GM23338 (cell line): ENCODE measurements around the gene ICAM3. TPM values are rescaled to one million over a fixed set of nuclear protein-coding genes. Genes with fewer than 3 reads are reported as not detected.
A peak's percentile ranks its signal among the peaks of the same experiment; 100 is the strongest.

Experiments
- ATAC-seq: fragments of 200-7000 bp; cut with Tn5 transposase; 3 replicates; pipeline ENCODE4 v1.9.1; 2020
- DNase-seq: peaks from one replicate; pipeline ENCODE4 v3.0.0-alpha.2; 2015; ENCODE audit warnings: low spot score
- H2AFZ ChIP-seq: fragments of 200-600 bp; sonication (generic); 2 replicates; pipeline ENCODE4 v1.8.0; 2016; ENCODE audit warnings: antibody characterized with exemption, mild to moderate bottlenecking, moderate library complexity
- H3F3A ChIP-seq: fragments of 200-600 bp; sonication (generic); replicated peaks from 2 replicates; pipeline ENCODE4 v1.8.0; 2017; ENCODE audit warnings: antibody characterized with exemption, mixed run types, low read depth
- H3K27ac ChIP-seq: fragments of 200-600 bp; sonication (generic); 2 replicates; pipeline ENCODE4 v1.6.1; 2016; ENCODE audit warnings: low read depth
- H3K27me3 ChIP-seq: fragments of 200-600 bp; sonication (generic); 2 replicates; pipeline ENCODE4 v1.8.0; 2016; ENCODE audit warnings: mild to moderate bottlenecking, mixed run types, moderate library complexity; ENCODE audit not compliant: insufficient read depth
- H3K36me3 ChIP-seq: fragments of 200-600 bp; sonication (generic); 2 replicates; pipeline ENCODE4 v1.8.0; 2016; ENCODE audit warnings: mild to moderate bottlenecking; ENCODE audit not compliant: insufficient read depth
- H3K4me1 ChIP-seq: fragments of 200-600 bp; sonication (generic); 2 replicates; pipeline ENCODE4 v1.8.0; 2016; ENCODE audit warnings: mild to moderate bottlenecking, moderate library complexity; ENCODE audit not compliant: insufficient read depth
- H3K4me2 ChIP-seq: fragments of 200-600 bp; sonication (generic); 2 replicates; pipeline ENCODE4 v1.7.1; 2017; ENCODE audit warnings: mixed run types
- H3K4me3 ChIP-seq: fragments of 200-600 bp; sonication (generic); 2 replicates; pipeline ENCODE4 v1.6.1; 2016; ENCODE audit warnings: mixed run types
- H3K79me2 ChIP-seq: fragments of 200-600 bp; sonication (generic); replicated peaks from 2 replicates; pipeline ENCODE4 v1.8.0; 2017; ENCODE audit warnings: mild to moderate bottlenecking; ENCODE audit not compliant: insufficient read depth
- H3K9me2 ChIP-seq: fragments of 200-600 bp; sonication (generic); 2 replicates; pipeline ENCODE4 v1.8.0; 2017; ENCODE audit not compliant: insufficient read depth
- H4K20me1 ChIP-seq: fragments of 200-600 bp; sonication (generic); replicated peaks from 2 replicates; pipeline ENCODE4 v1.8.0; 2017; ENCODE audit warnings: mild to moderate bottlenecking; ENCODE audit not compliant: insufficient read depth
- H3K27ac Mint-ChIP-seq: 2 replicates; pipeline ENCODE4 v1.8.0; 2020; ENCODE audit warnings: inconsistent platforms, mild to moderate bottlenecking, moderate library complexity, mixed read lengths
- H3K27me3 Mint-ChIP-seq: 3 replicates; pipeline ENCODE4 v1.8.0; 2022; ENCODE audit warnings: low read depth, mild to moderate bottlenecking, moderate library complexity, mixed read lengths, inconsistent platforms; ENCODE audit not compliant: insufficient read depth, poor library complexity
- H3K36me3 Mint-ChIP-seq: 3 replicates; pipeline ENCODE4 v1.8.0; 2021; ENCODE audit warnings: low read depth, mild to moderate bottlenecking, inconsistent platforms, moderate library complexity, mixed read lengths
- H3K4me1 Mint-ChIP-seq: 3 replicates; pipeline ENCODE4 v1.8.0; 2020; ENCODE audit warnings: mild to moderate bottlenecking, inconsistent platforms, mixed read lengths
- H3K4me3 Mint-ChIP-seq: 3 replicates; pipeline ENCODE4 v1.8.0; 2021; ENCODE audit warnings: moderate library complexity, mild to moderate bottlenecking, inconsistent platforms, mixed read lengths
- H3K9me3 Mint-ChIP-seq: 3 replicates; pipeline ENCODE4 v1.8.0; 2020; ENCODE audit warnings: moderate library complexity, mild to moderate bottlenecking, inconsistent platforms, mixed read lengths
- CREB1 ChIP-seq: fragments of 250-450 bp; sonication (Bioruptor Pico); IDR thresholded peaks from 2 replicates; pipeline ENCODE4 v1.5.0; 2020; ENCODE audit warnings: low read depth, mild to moderate bottlenecking, moderate library complexity
- EZH2phosphoT487 ChIP-seq: fragments of 200-600 bp; sonication (generic); IDR thresholded peaks from one replicate; pipeline ENCODE4 v1.8.1; 2018; ENCODE audit warnings: antibody characterized with exemption; ENCODE audit not compliant: unreplicated experiment
- POLR2AphosphoS5 ChIP-seq: IDR thresholded peaks from 2 replicates; pipeline ENCODE4 v1.6.1; 2016; ENCODE audit warnings: antibody characterized with exemption, low read depth
- ZNF331 ChIP-seq: fragments of 250-450 bp; sonication (Bioruptor Pico); IDR thresholded peaks from 2 replicates; pipeline ENCODE4 v1.5.0; 2020; ENCODE audit warnings: low read depth, mild to moderate bottlenecking, moderate library complexity
- polyA plus RNA-seq: library from polyadenylated mRNA; unstranded; fragments of >200 nt; fragmentation: Nextera tagmentation; extraction: Ambion mirVana; gene quantifications from 2 replicates; pipeline ENCODE4 v1.2.1, GENCODE V29; 2016
- total RNA-seq: library from RNA; depleted of rRNA; stranded (reverse); fragments of >200 nt; shearing (Covaris generic); gene quantifications from 2 replicates; pipeline ENCODE4 v1.2.3, GENCODE V29; 2014
- TF ChIP-seq, protein P1 (sequence below): IDR thresholded peaks from 2 replicates; pipeline ENCODE4 v1.6.1; 2016; ENCODE audit warnings: antibody characterized with exemption
- TF ChIP-seq, protein P2 (sequence below): fragments of 250-450 bp; sonication (Bioruptor Pico); IDR thresholded peaks from 2 replicates; pipeline ENCODE4 v1.5.0; 2020; ENCODE audit warnings: mild to moderate bottlenecking, moderate library complexity

ICAM3 gene
- total and polyA plus RNA-seq, 2 experiments from 2014 or later = 9.6 to 14.7 TPM

DNA sequence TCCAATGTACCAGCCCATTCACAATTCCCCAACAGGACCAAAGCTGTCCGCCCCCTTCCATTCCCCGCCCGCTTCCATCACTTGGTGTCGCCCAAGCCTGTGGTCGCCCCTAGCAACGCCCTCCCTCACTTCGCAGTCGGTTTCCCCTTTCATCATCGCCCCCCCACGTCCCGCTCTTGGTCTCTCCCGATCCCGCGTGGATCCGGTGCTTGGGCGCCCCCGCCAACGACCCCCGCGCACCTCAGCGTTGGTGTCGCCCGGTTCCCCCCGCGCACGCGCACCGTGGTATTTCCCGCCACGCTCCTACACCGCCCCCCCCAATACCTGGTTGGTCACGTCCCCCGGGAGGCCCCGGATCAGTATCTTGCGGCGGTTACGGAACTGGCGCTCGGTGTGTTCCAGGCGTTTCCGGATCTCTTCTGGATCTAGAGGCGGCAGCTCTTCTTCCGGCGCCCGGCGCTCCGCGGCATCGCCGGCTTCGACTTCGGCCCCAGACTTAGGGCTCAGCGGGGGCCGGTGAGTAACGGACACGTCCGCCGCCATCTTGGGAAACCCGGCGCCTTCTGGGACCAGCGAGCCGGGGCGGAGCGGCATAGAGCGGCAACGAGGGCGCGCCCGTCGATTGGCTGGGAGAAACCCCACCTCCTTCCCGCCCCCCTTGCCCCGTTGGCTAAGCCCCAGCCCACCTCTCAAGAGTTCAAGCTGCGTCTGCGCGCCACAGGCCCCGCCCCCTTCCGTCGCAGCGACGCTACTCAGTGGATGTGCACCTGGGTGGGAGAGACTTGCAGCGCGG lies 6.3 kb downstream of the ICAM3 start, which contains the start of gene RAVER1:
Gene RAVER1, minus strand, starts transcription at position 565 of the 793 bp plus-strand sequence. Its CDS starts 22 bp downstream, at position 543.
- H3F3A ChIP-seq = no peaks in the 10 kb centered on the region; the same call in 1 of the 2 replicates
- peak within 1 kb of the TSS; percentile 97 for H2AFZ ChIP-seq
- peak within 1 kb of the TSS; percentile 98 for H3K4me3 Mint-ChIP-seq
- TF ChIP-seq, protein P1, sequence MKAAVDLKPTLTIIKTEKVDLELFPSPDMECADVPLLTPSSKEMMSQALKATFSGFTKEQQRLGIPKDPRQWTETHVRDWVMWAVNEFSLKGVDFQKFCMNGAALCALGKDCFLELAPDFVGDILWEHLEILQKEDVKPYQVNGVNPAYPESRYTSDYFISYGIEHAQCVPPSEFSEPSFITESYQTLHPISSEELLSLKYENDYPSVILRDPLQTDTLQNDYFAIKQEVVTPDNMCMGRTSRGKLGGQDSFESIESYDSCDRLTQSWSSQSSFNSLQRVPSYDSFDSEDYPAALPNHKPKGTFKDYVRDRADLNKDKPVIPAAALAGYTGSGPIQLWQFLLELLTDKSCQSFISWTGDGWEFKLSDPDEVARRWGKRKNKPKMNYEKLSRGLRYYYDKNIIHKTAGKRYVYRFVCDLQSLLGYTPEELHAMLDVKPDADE = peak; percentile 67
- TF ChIP-seq EZH2phosphoT487 = no peak
- TF ChIP-seq ZNF331 (CRISPR knock-in tag) = no peak
- TF ChIP-seq POLR2AphosphoS5 = peak; percentile 81
- TF ChIP-seq CREB1 = 0 out of 2 replicates have a peak, but pooled peaks have one; percentile 15
- H4K20me1 ChIP-seq = peaks cover 13% of the 10 kb centered on the region
- ATAC-seq (peak; percentile 86), DNase-seq (peak; percentile 99)
- peaks cover 33% of the 10 kb centered on the region for H3K79me2 ChIP-seq
- peaks cover 13% of the 10 kb centered on the region; the same call in 1 of the 2 replicates for H3K4me1 ChIP-seq
- H3K4me1 Mint-ChIP-seq = peaks cover 11% of the 10 kb centered on the region
- H3K9me2 ChIP-seq = no peaks in the 10 kb centered on the region
- H3K9me3 Mint-ChIP-seq = no peaks in the 10 kb centered on the region
- peak within 1 kb of the TSS; percentile 97 for H3K27ac Mint-ChIP-seq
- peaks cover 8% of the 10 kb centered on the region; the same call in 1 of the 2 replicates for H3K36me3 ChIP-seq
- H3K4me3 ChIP-seq = peak within 1 kb of the TSS; percentile 99
- peak within 1 kb of the TSS; percentile 93 for H3K4me2 ChIP-seq
- H3K27me3 ChIP-seq = no peaks in the 10 kb centered on the region
- H3K36me3 Mint-ChIP-seq = peaks cover 24% of the 10 kb centered on the region
- H3K27me3 Mint-ChIP-seq = peaks cover 17% of the 10 kb centered on the region
- peak within 1 kb of the TSS; percentile 95 for H3K27ac ChIP-seq

DNA sequence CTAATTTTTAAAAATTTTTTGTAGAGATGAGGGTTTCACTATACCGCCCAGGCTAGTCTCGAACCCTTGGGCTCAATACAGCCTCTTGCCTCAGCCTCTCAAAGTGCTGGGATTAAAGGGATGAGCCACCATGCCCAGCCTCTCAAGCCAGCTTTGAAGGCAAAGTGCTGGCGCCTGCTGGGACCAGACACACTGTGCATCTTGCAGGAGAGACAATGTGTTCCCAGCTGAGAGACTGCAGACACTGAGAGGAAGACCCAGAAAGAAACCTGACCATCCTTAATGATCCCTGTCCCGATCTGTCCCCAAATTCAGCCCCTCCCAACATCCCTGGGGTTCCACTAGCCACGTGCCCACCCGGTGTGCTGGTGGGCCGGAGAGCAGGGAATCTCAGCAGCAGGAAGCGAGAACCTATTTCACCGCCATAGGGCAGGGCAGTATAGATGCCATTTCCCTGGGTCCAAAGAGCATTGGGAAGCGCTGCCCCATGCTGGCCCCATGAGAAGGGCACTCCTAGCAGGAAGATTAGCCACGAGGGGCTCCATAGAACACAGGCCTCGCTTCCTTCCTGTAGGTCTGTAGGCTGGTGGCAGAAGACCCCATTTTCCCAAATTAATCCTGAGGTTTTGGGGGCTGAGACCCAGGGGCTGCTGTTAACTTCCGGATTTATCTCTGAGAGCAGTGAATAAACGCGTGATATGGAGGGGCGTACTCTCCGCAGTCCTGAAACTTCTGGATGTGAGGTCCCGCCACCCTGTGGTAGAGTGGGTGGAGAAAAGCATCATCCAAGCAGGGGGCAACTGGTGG lies 7.1 kb downstream of the ICAM3 start:
- ATAC-seq (peak; percentile 0; the same call in 1 of the 3 replicates), DNase-seq (no peak)
- Mint-ChIP-seq H3K4me1 (peaks cover 11% of the 10 kb centered on the region), H3K27ac (peak overlapping the region; percentile 97), H3K4me3 (peak overlapping the region; percentile 98), H3K36me3 (peaks cover 32% of the 10 kb centered on the region), H3K27me3 (peaks cover 17% of the 10 kb centered on the region), H3K9me3 (no peaks in the 10 kb centered on the region)
- H3K9me2 ChIP-seq = no peaks in the 10 kb centered on the region
- H3F3A ChIP-seq = no peaks in the 10 kb centered on the region; the same call in 1 of the 2 replicates
- H3K27me3 ChIP-seq = no peaks in the 10 kb centered on the region
- peaks cover 11% of the 10 kb centered on the region; the same call in 1 of the 2 replicates for H3K36me3 ChIP-seq
- H3K27ac ChIP-seq = no peak overlapping the region
- H3K4me3 ChIP-seq = peak overlapping the region; percentile 99
- H3K4me1 ChIP-seq = peaks cover 13% of the 10 kb centered on the region; the same call in 1 of the 2 replicates
- H2AFZ ChIP-seq = no peak overlapping the region
- H4K20me1 ChIP-seq = peaks cover 20% of the 10 kb centered on the region
- H3K4me2 ChIP-seq = peak overlapping the region; percentile 93
- no peak for TF ChIP-seq ZNF331 (CRISPR knock-in tag)
- TF ChIP-seq, protein P2, sequence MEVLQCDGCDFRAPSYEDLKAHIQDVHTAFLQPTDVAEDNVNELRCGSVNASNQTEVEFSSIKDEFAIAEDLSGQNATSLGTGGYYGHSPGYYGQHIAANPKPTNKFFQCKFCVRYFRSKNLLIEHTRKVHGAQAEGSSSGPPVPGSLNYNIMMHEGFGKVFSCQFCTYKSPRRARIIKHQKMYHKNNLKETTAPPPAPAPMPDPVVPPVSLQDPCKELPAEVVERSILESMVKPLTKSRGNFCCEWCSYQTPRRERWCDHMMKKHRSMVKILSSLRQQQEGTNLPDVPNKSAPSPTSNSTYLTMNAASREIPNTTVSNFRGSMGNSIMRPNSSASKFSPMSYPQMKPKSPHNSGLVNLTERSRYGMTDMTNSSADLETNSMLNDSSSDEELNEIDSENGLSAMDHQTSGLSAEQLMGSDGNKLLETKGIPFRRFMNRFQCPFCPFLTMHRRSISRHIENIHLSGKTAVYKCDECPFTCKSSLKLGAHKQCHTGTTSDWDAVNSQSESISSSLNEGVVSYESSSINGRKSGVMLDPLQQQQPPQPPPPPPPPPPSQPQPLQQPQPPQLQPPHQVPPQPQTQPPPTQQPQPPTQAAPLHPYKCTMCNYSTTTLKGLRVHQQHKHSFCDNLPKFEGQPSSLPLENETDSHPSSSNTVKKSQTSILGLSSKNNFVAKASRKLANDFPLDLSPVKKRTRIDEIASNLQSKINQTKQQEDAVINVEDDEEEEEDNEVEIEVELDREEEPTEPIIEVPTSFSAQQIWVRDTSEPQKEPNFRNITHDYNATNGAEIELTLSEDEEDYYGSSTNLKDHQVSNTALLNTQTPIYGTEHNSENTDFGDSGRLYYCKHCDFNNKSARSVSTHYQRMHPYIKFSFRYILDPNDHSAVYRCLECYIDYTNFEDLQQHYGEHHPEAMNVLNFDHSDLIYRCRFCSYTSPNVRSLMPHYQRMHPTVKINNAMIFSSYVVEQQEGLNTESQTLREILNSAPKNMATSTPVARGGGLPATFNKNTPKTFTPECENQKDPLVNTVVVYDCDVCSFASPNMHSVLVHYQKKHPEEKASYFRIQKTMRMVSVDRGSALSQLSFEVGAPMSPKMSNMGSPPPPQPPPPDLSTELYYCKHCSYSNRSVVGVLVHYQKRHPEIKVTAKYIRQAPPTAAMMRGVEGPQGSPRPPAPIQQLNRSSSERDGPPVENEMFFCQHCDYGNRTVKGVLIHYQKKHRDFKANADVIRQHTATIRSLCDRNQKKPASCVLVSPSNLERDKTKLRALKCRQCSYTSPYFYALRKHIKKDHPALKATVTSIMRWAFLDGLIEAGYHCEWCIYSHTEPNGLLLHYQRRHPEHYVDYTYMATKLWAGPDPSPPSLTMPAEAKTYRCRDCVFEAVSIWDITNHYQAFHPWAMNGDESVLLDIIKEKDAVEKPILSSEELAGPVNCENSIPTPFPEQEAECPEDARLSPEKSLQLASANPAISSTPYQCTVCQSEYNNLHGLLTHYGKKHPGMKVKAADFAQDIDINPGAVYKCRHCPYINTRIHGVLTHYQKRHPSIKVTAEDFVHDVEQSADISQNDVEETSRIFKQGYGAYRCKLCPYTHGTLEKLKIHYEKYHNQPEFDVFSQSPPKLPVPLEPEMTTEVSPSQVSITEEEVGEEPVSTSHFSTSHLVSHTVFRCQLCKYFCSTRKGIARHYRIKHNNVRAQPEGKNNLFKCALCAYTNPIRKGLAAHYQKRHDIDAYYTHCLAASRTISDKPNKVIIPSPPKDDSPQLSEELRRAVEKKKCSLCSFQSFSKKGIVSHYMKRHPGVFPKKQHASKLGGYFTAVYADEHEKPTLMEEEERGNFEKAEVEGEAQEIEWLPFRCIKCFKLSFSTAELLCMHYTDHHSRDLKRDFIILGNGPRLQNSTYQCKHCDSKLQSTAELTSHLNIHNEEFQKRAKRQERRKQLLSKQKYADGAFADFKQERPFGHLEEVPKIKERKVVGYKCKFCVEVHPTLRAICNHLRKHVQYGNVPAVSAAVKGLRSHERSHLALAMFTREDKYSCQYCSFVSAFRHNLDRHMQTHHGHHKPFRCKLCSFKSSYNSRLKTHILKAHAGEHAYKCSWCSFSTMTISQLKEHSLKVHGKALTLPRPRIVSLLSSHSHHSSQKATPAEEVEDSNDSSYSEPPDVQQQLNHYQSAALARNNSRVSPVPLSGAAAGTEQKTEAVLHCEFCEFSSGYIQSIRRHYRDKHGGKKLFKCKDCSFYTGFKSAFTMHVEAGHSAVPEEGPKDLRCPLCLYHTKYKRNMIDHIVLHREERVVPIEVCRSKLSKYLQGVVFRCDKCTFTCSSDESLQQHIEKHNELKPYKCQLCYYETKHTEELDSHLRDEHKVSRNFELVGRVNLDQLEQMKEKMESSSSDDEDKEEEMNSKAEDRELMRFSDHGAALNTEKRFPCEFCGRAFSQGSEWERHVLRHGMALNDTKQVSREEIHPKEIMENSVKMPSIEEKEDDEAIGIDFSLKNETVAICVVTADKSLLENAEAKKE (CRISPR knock-in tag) = no peak
- peaks cover 33% of the 10 kb centered on the region for H3K79me2 ChIP-seq
